Neural cell (in vitro differentiated cells): ENCODE data around the gene DENND11.

Experiments used
- EZH2 ChIP-seq: fragments of 200-600, 300-800 bp; shearing (Covaris generic), sonication (generic); IDR thresholded peaks from 2 replicates; pipeline ENCODE4 v1.6.1; 2014; ENCODE audit warnings: antibody characterized with exemption, low read length, borderline replicate concordance, mild to moderate bottlenecking; ENCODE audit not compliant: insufficient read depth, poor library complexity, severe bottlenecking
- TF ChIP-seq, protein P1 (sequence below): fragments of 450-650 bp; IDR thresholded peaks from 2 replicates; pipeline ENCODE4 v1.5.1; 2014; ENCODE audit warnings: antibody characterized with exemption, mild to moderate bottlenecking, moderate library complexity; ENCODE audit not compliant: poor library complexity, severe bottlenecking

DNA sequence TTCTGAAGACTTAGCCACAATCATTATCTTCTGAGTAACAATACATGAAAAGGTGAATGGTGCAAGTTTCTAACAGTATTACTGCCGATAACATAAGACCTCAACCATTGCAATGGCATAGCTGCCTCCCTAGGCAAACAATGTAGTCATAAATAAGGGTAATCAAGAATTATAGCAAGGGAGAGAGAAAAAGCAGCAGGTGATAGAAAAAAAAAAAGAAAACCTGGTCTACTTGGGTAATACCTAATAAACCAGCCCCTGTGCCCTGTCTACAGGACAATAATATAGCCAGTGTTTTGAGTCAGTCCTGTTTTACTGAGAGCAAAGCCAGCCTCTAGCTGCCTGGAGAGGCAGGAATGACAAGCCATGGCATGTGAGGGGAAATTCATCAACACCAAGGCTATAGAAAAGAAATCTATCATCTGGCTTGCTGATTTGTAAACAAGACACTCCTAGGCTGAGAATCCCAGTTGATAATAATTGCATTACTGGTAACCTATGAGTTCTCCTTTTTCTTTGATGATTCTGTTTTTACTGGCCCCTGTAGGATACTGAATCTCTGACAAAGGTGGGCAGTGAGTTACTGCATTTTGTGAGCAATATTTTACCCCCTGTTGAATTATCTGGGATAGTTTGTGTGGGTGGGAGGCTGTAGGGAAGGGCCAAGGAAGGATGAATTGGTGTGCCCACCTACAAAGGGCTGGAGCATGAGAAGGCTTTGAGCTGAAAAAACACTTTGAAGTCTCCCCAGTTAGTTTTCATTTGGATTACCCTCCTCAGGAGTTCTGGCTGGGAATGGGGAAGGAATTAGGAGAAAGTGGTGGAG lies 4.5 kb upstream of the DENND11 start:
- TF ChIP-seq, protein P1, sequence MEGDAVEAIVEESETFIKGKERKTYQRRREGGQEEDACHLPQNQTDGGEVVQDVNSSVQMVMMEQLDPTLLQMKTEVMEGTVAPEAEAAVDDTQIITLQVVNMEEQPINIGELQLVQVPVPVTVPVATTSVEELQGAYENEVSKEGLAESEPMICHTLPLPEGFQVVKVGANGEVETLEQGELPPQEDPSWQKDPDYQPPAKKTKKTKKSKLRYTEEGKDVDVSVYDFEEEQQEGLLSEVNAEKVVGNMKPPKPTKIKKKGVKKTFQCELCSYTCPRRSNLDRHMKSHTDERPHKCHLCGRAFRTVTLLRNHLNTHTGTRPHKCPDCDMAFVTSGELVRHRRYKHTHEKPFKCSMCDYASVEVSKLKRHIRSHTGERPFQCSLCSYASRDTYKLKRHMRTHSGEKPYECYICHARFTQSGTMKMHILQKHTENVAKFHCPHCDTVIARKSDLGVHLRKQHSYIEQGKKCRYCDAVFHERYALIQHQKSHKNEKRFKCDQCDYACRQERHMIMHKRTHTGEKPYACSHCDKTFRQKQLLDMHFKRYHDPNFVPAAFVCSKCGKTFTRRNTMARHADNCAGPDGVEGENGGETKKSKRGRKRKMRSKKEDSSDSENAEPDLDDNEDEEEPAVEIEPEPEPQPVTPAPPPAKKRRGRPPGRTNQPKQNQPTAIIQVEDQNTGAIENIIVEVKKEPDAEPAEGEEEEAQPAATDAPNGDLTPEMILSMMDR = no peak
- TF ChIP-seq EZH2 = no peak
